Measurements from ENCODE around the gene TRIM7. TPM values are rescaled to one million over a fixed set of nuclear protein-coding genes. Genes with fewer than 3 reads are reported as not detected.
"Not testable (repeated sequence)": the region's sequence is repeated elsewhere in the genome, so short reads cannot be mapped to it uniquely, and the experiment has no call there.

The TRIM7 gene
- total RNA-seq, 3 donors from 2014 or later: 1.5 to 3.9 (median 3.2) TPM

DNA sequence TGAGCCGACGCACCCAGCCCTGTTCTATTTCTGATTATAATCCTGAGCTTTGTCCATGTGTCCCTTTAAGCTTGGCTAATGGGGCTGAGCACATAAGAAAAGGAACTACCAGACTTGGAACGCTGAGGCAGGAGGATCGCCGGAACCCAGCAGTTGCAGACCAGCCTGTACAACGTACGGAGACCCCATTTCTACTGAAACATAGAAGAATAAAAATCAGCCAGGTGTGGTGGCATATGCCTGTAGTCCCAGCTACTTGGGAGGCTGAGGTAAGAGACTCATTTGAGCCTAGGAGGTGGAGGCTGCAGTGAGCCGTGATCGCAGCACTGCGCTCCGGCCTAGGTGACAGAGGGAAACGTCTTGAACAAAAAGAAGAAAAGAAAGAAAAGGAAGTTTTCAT lies 22.3 kb downstream of the TRIM7 start:
- intact Hi-C loops (cut with DNase I, micrococcal nuclease): no loop called here
- ATAC-seq (no peak), DNase-seq (no peak)
- no peak overlapping the region for H3K4me3 ChIP-seq
- no peaks in the 10 kb centered on the region for H3K9me3 ChIP-seq
- TF ChIP-seq, protein P1, sequence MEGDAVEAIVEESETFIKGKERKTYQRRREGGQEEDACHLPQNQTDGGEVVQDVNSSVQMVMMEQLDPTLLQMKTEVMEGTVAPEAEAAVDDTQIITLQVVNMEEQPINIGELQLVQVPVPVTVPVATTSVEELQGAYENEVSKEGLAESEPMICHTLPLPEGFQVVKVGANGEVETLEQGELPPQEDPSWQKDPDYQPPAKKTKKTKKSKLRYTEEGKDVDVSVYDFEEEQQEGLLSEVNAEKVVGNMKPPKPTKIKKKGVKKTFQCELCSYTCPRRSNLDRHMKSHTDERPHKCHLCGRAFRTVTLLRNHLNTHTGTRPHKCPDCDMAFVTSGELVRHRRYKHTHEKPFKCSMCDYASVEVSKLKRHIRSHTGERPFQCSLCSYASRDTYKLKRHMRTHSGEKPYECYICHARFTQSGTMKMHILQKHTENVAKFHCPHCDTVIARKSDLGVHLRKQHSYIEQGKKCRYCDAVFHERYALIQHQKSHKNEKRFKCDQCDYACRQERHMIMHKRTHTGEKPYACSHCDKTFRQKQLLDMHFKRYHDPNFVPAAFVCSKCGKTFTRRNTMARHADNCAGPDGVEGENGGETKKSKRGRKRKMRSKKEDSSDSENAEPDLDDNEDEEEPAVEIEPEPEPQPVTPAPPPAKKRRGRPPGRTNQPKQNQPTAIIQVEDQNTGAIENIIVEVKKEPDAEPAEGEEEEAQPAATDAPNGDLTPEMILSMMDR (IDR thresholded peaks at IDR 0.05): no peak
- H3K4me1 ChIP-seq (ENCODE audit: low read depth): peaks cover 12% of the 10 kb centered on the region
- no peaks in the 10 kb centered on the region for H3K36me3 ChIP-seq (ENCODE audit: low read depth)

DNA sequence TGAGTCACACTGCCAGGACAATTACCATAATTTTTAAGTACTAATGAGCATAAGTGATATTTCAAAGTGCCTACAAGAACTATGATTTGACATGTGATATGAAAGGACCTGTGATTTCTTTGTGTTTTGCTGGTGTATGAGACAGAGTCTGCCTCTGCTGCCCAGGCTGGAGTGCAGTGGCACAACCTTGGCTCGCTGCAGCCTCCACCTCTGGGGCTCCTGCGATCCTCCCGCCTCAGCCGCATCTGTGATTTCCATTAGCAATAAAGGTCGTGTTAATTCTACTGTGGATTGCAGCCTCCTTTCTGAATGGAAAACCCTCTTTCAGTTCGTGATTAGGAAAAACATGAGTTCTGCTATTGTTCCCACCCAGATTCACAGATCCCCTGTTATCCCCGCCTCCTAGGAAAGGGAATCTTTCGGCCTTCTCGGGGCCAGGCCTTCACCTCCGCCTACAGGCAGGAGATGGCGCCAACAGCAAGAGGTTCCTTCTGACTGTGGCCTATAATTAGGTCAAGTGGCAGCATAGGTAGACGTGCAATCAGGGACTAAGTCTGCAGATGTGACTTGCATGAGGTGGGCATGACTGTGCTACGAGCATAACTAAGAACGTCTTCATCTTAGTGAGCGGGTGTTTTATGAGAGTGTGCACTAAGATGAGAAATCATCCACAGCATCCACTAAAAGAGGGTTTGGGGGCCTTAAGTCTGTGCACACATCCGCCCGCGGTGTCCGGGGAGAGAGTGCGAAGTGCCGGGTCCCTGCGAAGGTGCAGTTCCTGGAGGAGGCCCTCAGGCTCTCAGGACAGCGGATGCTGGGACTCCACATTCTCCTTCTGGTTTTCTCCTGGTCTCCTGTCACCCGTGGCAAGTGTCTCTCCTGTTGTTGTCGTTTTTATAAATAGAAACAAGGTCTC lies 23.1 kb downstream of the TRIM7 start:
- H3K4me1 ChIP-seq (ENCODE audit: low read depth): peaks cover 12% of the 10 kb centered on the region
- H3K36me3 ChIP-seq (ENCODE audit: low read depth): no peaks in the 10 kb centered on the region
- intact Hi-C loops (cut with DNase I, micrococcal nuclease): no loop called here
- DNase-seq: peak in 2 of 3 donors; percentile 83 to 87
- H3K9me3 ChIP-seq: no peaks in the 10 kb centered on the region
- H3K4me3 ChIP-seq: no peak overlapping the region
- peak; percentile 89 for ATAC-seq
- TF ChIP-seq, protein P1 (IDR thresholded peaks at IDR 0.05): peak; percentile 56

DNA sequence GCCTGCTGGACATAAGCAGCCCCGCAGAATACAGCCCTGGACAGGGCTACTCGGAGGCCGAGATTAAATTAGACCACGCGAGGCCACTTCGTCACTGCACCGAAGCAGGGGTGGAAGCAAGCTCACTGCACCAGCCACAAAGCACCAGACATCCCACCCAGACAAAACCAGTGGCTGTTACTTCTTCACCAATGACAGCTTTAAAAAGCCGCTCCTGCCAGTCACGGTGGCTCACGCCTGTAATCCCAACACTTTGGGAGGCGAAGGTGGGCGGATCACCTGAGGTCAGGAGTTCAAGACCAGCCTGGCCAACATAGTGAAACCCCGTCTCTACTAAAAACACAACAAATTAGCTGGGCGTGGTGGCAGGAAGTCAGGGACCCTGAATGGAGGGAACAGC lies 27.4 kb downstream of the TRIM7 start:
- intact Hi-C loops (cut with DNase I, micrococcal nuclease); H3K4me3 ChIP-seq; H3K9me3 ChIP-seq; H3K4me1 ChIP-seq (ENCODE audit: low read depth); ATAC-seq; H3K36me3 ChIP-seq (ENCODE audit: low read depth); DNase-seq: not testable (repeated sequence)

DNA sequence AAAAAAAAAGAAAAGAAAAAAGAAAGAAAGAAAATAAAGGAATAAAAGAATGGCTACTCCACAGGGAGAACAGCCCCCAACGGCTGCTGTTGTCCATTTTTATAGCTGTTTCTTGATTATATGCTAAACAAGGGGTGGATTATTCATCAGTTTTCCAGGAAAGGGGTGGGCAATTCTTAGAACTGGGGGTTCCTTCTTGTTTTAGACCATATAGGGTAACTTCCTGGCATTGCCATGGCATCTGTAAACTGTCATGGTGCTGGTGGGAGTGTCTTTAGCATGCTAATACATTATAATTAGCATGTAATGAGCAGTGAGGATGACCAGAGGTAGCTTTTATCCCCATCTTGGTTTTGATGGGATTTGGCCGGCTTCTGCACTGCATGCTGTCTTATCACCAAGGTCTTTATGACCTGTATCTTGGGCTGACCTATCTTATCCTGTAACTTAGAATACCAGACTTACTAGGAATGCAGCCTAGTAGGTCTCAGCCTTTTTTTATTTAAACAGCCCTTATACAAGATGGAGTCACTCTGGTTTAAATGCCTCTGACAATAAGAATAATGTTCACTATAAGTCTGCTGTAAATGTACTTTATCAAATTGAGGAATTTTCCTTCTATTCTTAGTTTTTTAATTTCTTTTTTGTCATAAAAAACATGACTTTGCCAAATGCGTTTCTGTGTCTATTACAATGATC lies 28.6 kb downstream of the TRIM7 start:
- Histone ChIP-seq H3K4me1 (ENCODE audit: low read depth) (no peaks in the 10 kb centered on the region), H3K9me3 (no peaks in the 10 kb centered on the region), H3K36me3 (ENCODE audit: low read depth) (no peaks in the 10 kb centered on the region), H3K4me3 (no peak overlapping the region)
- DNase-seq (no peak), ATAC-seq (no peak)
- intact Hi-C loops (cut with DNase I, micrococcal nuclease): no loop called here
- TF ChIP-seq, protein P1 (IDR thresholded peaks at IDR 0.05): no peak

DNA sequence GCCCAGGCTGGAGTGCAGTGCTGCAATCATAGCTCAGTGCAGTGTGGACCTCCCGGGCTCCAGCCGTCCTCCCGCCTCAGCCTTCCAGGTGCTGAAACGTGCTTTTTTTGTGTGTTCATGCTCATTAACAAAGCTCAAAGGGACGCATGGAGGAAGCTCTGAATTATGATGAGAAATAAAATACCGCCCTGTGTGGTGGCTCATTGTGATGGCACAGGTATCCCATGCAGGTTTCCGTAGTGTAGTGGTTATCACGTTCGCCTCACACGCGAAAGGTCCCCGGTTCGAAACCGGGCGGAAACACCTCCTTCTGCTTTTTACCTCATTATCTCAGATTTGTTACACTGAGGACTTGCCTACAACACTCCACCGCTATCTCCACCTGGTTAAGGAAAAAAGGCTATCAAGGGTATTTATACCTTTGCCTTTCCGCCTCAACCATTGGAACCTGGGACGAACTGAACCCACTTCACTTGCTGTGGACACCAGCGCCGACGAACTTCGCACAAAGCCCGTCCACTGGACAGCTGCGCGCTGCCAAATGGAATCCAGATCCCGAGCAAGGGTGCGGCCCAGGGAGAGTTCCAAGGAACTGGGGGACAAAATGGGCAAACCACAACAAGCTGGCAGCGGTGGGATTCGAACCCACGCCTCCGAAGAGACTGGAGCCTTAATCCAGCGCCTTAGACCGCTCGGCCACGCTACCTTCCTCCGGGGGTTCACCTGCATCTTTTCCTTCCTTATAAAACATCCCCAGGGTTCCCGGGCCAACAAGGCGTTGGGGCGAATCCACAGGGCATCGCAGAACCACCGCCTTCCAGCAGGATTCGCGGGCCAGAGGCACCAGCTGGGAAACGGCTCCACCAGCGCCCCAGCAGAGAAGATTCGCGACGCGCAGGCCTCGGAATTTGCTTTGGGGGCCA lies 31.3 kb downstream of the TRIM7 start:
- TF ChIP-seq, protein P1 (IDR thresholded peaks at IDR 0.05): no peak
- DNase-seq (peak in 1 of 3 donors; percentile 32), ATAC-seq (peak; percentile 67)
- Histone ChIP-seq H3K4me1 (ENCODE audit: low read depth) (peaks cover 10% of the 10 kb centered on the region), H3K4me3 (no peak overlapping the region), H3K36me3 (ENCODE audit: low read depth) (no peaks in the 10 kb centered on the region), H3K9me3 (no peaks in the 10 kb centered on the region)
- intact Hi-C loops (cut with DNase I, micrococcal nuclease): no loop called here

Data from mucosa of descending colon (tissue), 3 donors.